Adrenal gland (tissue), 12 donors: ENCODE data around the gene RASGRP4. TPM values are rescaled to one million over a fixed set of nuclear protein-coding genes. Genes with fewer than 3 reads are reported as not detected.

ENCODE experiments used
- DNase-seq, 7 donors: peaks; one replicate each; pipeline ENCODE4 v3.0.0-alpha.2; 2019 to 2020
- H3K27ac ChIP-seq, 5 donors: fragments of 200-600 bp; sonication (generic) in 4 of 5; 1 replicate in 3 of 5; 2 replicates in 2 of 5; pipeline versions ENCODE4 v1.5.1 to v1.8.0; 2016 to 2020; ENCODE audit warnings: mild to moderate bottlenecking in 1 of 5
- H3K27me3 ChIP-seq: fragments of 200-600 bp; 2 replicates; pipeline ENCODE4 v1.8.0; 2021
- H3K36me3 ChIP-seq, 2 donors: fragments of 200-600 bp; replicated peaks in 1 of 2; 1 replicate in 1 of 2; 2 replicates in 1 of 2; pipeline versions ENCODE4 v1.5.1 to v1.8.0; 2018 to 2022
- H3K4me1 ChIP-seq, 2 donors: fragments of 200-600 bp; replicated peaks in 1 of 2; 1 replicate in 1 of 2; 2 replicates in 1 of 2; pipeline versions ENCODE4 v1.5.1 to v1.8.0; 2018 to 2021
- H3K4me3 ChIP-seq, 4 donors: fragments of 200-600 bp; sonication (generic) in 3 of 4; one replicate each; pipeline ENCODE4 v1.5.1; 2016 to 2018
- H3K9me3 ChIP-seq, 3 donors: fragments of 200-600 bp; sonication (generic) in 1 of 3; replicated peaks in 1 of 3; 1 replicate in 2 of 3; 2 replicates in 1 of 3; pipeline versions ENCODE4 v1.5.1 to v1.8.0; 2016 to 2021
- POLR2A ChIP-seq, 2 donors: fragments of 450-650 bp; IDR thresholded peaks; one replicate each; pipeline ENCODE4 v1.6.1; 2017; ENCODE audit warnings: antibody characterized with exemption in 2 of 2, mild to moderate bottlenecking in 2 of 2, moderate library complexity in 1 of 2
- WGBS, 4 donors: extraction: QIAGEN DNeasy Blood & Tissue Kit in 2 of 4; methylation state at CpG; one replicate each; pipeline versions ENCODE4 v1.1.5 to v1.1.7; 2013 to 2017; 5-methylcytosine and 5-hydroxymethylcytosine counted together
- intact Hi-C, 2 donors: fragments of 100-400 bp; cut with DNase I; formaldehyde crosslinking; loops; one replicate each; pipeline versions ENCODE4 v1.14.1 to v1.15.0; 2022 to 2023
- polyA plus RNA-seq, 3 donors: library from polyadenylated mRNA; stranded (reverse); fragments of 200-250 nt in 2 of 3; fragments of 350-450 nt in 1 of 3; fragmentation: Illumina TruSeq in 1 of 3; extraction: RNeasy Lipid Tissue Mini Kit (QIAGEN cat#74804) in 1 of 3; gene quantifications; one replicate each; pipeline ENCODE4 v1.2.3, GENCODE V29; 2013 to 2014
- total RNA-seq, 9 donors: library from RNA; depleted of rRNA in 4 of 9; stranded (reverse); fragments of >200 nt in 4 of 9; fragments of 120-200 nt in 1 of 9; fragmentation: NEBNext Ultra II Directional in 1 of 9; extraction: Animal tissue kit (Norgen Biotek cat#: 25700) in 1 of 9; gene quantifications; one replicate each; pipeline versions ENCODE4 v1.1.0 to v1.2.4, GENCODE V29; 2013 to 2023
- TF ChIP-seq, protein P1 (sequence below), 6 experiments: fragments of 450-650 bp in 4 of 6; fragments of 200-600 bp in 2 of 6; sonication (generic) in 1 of 6; IDR thresholded peaks; 1 replicate in 5 of 6; 2 replicates in 1 of 6; pipeline versions ENCODE4 v1.5.1 to v1.8.0; 2016 to 2021; ENCODE audit warnings: antibody characterized with exemption in 6 of 6, mild to moderate bottlenecking in 2 of 6, moderate library complexity in 1 of 6
- donor health status: healthy with polysubstance abuse.
- donor health status: Bipolar disorder and iron deficiency.
- donor health status: DM: yes; HTN: yes; CAD: no.
- donor health status: DM: no; HTN: no; CAD: no.
- donor health status: DM: no; HTN: no; CAD: no.
- donor health status: DM: yes; HTN: yes; CAD: no.

RASGRP4 gene
- total and polyA plus RNA-seq, 12 donors, result 0.22 to 10.0 (median 4.2) TPM

GRCh38 chr19:38457202-38457601, 31.2 kb upstream of the RASGRP4 start:
- Histone ChIP-seq H3K4me3 (no peak overlapping the region), H3K27me3 (no peaks in the 10 kb centered on the region), H3K27ac (no peak overlapping the region), H3K36me3 (no peaks in the 10 kb centered on the region), H3K9me3 (no peaks in the 10 kb centered on the region), H3K4me1 (no peaks in the 10 kb centered on the region)
- TF ChIP-seq POLR2A (IDR thresholded peaks at IDR 0.05), result no peak
- TF ChIP-seq, protein P1, sequence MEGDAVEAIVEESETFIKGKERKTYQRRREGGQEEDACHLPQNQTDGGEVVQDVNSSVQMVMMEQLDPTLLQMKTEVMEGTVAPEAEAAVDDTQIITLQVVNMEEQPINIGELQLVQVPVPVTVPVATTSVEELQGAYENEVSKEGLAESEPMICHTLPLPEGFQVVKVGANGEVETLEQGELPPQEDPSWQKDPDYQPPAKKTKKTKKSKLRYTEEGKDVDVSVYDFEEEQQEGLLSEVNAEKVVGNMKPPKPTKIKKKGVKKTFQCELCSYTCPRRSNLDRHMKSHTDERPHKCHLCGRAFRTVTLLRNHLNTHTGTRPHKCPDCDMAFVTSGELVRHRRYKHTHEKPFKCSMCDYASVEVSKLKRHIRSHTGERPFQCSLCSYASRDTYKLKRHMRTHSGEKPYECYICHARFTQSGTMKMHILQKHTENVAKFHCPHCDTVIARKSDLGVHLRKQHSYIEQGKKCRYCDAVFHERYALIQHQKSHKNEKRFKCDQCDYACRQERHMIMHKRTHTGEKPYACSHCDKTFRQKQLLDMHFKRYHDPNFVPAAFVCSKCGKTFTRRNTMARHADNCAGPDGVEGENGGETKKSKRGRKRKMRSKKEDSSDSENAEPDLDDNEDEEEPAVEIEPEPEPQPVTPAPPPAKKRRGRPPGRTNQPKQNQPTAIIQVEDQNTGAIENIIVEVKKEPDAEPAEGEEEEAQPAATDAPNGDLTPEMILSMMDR (IDR thresholded peaks at IDR 0.05), result no peak
- WGBS, 4 donors, result 55 to 61% (median 60%) methylated on average over 5 of the region's 5 CpGs
- no peak for DNase-seq
- intact Hi-C loops, result no loop called here

- H3K27me3 ChIP-seq, result no peaks in the 10 kb centered on the region
- no peaks in the 10 kb centered on the region for H3K4me1 ChIP-seq
- no peak for DNase-seq
- intact Hi-C loops, result no loop called here
- TF ChIP-seq, protein P1 (IDR thresholded peaks at IDR 0.05), result no peak
- no peak for TF ChIP-seq POLR2A (IDR thresholded peaks at IDR 0.05)
- no peak overlapping the region for H3K4me3 ChIP-seq
- 51 to 60% (median 53%) methylated on average over 4 of the region's 4 CpGs for WGBS, 4 donors
- H3K9me3 ChIP-seq, result no peaks in the 10 kb centered on the region
- H3K27ac ChIP-seq, result no peak overlapping the region
- no peaks in the 10 kb centered on the region for H3K36me3 ChIP-seq
Observed at GRCh38 chr19:38455031-38455430, 29.0 kb upstream of the RASGRP4 start.

- TF ChIP-seq, protein P1 (IDR thresholded peaks at IDR 0.05), result no peak
- TF ChIP-seq POLR2A (IDR thresholded peaks at IDR 0.05), result no peak
- no peak overlapping the region for H3K27ac ChIP-seq
- H3K4me3 ChIP-seq, result no peak overlapping the region
- no peaks in the 10 kb centered on the region for H3K36me3 ChIP-seq
- no peaks in the 10 kb centered on the region for H3K4me1 ChIP-seq
- H3K9me3 ChIP-seq, result no peaks in the 10 kb centered on the region
- H3K27me3 ChIP-seq, result no peaks in the 10 kb centered on the region
- WGBS, 4 donors, result 78 to 86% (median 78%) methylated on average over 3 of the region's 3 CpGs
- DNase-seq, result no peak
- intact Hi-C loops, result no loop called here
Observed at GRCh38 chr19:38453596-38453995, 27.6 kb upstream of the RASGRP4 start.

GRCh38 chr19:38452430-38453366, 26.7 kb upstream of the RASGRP4 start:
- Histone ChIP-seq H3K27ac (no peak overlapping the region), H3K9me3 (no peaks in the 10 kb centered on the region), H3K4me3 (no peak overlapping the region), H3K27me3 (no peaks in the 10 kb centered on the region), H3K36me3 (no peaks in the 10 kb centered on the region), H3K4me1 (no peaks in the 10 kb centered on the region)
- no peak for DNase-seq
- no peak for TF ChIP-seq POLR2A (IDR thresholded peaks at IDR 0.05)
- TF ChIP-seq, protein P1 (IDR thresholded peaks at IDR 0.05), result no peak
- intact Hi-C loops, result no loop called here
- 65 to 79% (median 70%) methylated on average over 22 to 45 of the region's 45 CpGs for WGBS, 4 donors
